ENCODE measurements around the gene RCHY1.

RCHY1 gene

DNA sequence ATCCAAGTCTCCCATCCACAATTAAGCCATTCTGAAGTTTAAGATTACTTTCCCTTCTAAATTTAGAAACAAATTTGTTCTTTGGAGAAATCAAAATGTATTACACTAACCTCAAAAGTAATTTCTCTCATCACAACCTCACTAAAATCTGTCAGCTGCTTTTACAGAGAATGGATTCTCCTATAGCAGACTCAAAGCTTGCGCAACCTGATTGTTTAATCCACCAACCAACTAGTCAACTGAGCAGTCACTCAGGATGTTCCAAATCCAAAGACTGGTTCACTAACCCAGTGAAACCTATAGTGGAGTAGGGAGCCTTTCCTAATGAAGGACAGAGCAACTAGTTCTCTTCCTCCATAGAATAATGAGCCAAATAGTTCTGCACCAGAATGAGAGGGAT, 44.3 kb downstream of the RCHY1 start:
- in situ Hi-C loops (cut with MboI; ENCODE audit: low pct_unique_long_range_greater_than_20kb, low sequenced_read_pairs) = no loop called here
- no peak for DNase-seq

DNA sequence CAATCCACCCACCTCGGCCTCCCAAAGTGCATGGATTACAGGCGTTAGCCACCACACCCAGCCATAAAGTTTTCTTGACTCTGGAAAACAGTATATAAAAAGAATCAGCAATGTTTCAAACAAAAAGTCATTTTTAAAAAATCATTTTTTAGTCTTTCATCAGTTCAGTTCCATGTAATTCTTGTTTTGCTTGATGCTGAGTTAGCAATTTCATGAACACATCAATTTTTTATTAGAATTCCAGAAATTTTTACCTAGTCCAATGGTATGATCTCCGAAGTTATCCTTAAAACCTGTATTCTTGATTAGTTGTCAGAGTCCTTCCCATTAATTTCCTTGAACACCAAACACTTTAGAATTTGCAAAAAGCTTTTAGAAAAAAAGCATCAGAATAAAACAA, 56.8 kb downstream of the RCHY1 start:
- no peak for DNase-seq
- in situ Hi-C loops (cut with MboI; ENCODE audit: low pct_unique_long_range_greater_than_20kb, low sequenced_read_pairs) = no loop called here

DNA sequence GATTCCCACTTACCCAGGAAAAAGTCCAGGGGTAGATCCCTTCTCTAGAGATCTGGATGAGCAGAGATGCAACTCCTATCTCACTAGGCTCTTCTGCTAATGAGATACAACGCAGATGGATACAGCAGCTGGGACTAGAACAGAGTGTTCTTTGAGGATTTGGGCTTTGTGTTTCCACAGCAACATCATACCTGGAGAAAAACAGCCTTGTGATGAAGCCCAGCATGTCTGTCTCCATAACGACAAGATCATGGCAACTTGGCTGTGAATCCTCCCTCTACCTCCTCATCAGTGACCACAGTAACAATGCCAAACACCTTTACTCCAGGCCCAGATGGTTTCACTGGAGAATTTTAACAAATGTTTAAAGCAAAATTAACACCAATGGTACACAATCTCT, 80.1 kb downstream of the RCHY1 start:
- in situ Hi-C loops (cut with MboI; ENCODE audit: low pct_unique_long_range_greater_than_20kb, low sequenced_read_pairs) = no loop called here
- DNase-seq = no peak

DNA sequence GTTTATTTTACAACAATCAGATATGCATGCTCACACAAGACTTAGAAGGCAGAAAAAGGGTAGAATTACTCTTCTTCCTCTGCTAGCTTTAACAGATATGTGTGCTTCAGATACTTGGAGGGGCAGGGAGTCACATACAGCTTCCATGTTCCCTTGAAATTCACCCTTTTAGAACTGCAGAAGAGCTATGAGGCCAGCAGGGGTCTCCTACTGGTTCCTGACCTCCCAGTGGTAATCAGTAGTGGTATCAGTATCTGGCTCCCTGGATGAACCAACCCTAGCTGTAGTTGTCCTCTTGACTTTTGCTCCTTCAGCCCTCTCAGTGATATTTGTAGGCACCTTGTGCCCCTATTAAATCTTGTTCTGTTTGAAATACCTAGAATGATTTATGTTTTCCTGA, 81.5 kb downstream of the RCHY1 start:
- in situ Hi-C loops (cut with MboI; ENCODE audit: low pct_unique_long_range_greater_than_20kb, low sequenced_read_pairs) = no loop called here
- DNase-seq = peak; percentile 35

DNA sequence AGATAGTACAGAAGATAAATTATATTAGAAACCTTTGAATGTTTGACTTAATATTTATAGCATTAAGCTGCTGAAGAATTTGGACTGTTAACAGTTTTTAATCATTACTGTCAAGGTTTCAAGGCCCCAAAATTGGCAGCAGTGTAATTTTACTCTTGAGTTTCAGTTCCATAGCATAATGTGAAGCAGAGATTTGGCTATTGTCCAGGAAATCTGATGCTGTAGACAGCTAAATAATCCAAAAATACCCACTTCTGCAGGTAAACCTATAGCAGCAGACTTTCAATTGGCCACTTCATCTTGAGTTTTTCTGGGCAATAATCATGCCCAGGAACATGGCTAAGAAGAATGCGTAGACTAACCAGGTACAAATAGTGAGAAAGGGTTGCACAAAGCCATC, 85.0 kb downstream of the RCHY1 start:
- in situ Hi-C loops (cut with MboI; ENCODE audit: low pct_unique_long_range_greater_than_20kb, low sequenced_read_pairs) = no loop called here
- DNase-seq = no peak
